ENCODE data around the gene SEPTIN5. TPM values are rescaled to one million over a fixed set of nuclear protein-coding genes. Genes with fewer than 3 reads are reported as not detected.

SEPTIN5 gene
- total RNA-seq, 1 donor from 2014 or later = 7.3 TPM

- no peak overlapping the region for H2AFZ ChIP-seq (ENCODE audit: low read depth, low read length)
- H3K4me3 Mint-ChIP-seq (ENCODE audit: unreplicated experiment) = no peak overlapping the region
- H3K27me3 Mint-ChIP-seq (ENCODE audit: low read depth, unreplicated experiment) = peaks cover 65% of the 10 kb centered on the region
Measured at GRCh38 chr22:19757140-19757984, 43.1 kb downstream of the SEPTIN5 start.

GRCh38 chr22:19757985-19758895 is 43.9 kb downstream of the SEPTIN5 start:
- Histone ChIP-seq H3K27me3 (ENCODE audit: insufficient read depth, low read length) (peaks cover 80% of the 10 kb centered on the region), H3K27ac (ENCODE audit: low read depth, low read length) (no peak overlapping the region), H3K36me3 (ENCODE audit: insufficient read depth, low read length) (no peaks in the 10 kb centered on the region), H3K4me3 (ENCODE audit: insufficient read depth, low read depth, low read length) (no peak overlapping the region), H3K4me1 (ENCODE audit: insufficient read depth, low read length) (peaks cover 6% of the 10 kb centered on the region), H3K79me2 (ENCODE audit: insufficient read depth, low read length) (no peaks in the 10 kb centered on the region), H3K4me2 (ENCODE audit: low read length) (no peak overlapping the region), H3K9ac (ENCODE audit: low read length) (no peak overlapping the region), H2AFZ (ENCODE audit: low read depth, low read length) (no peak overlapping the region), H4K20me1 (ENCODE audit: insufficient read depth, low read length) (peaks cover 26% of the 10 kb centered on the region), H3K9me3 (ENCODE audit: insufficient read depth, low read depth, low read length) (peaks cover under 1% of the 10 kb centered on the region)
- Mint-ChIP-seq H3K9me3 (ENCODE audit: unreplicated experiment) (peaks cover 15% of the 10 kb centered on the region), H3K36me3 (ENCODE audit: low read depth, unreplicated experiment) (peaks cover 5% of the 10 kb centered on the region), H3K4me1 (ENCODE audit: low read depth, unreplicated experiment) (peaks cover 5% of the 10 kb centered on the region), H3K4me3 (ENCODE audit: unreplicated experiment) (no peak overlapping the region), H3K27ac (ENCODE audit: unreplicated experiment) (peak overlapping the region; percentile 87), H3K27me3 (ENCODE audit: low read depth, unreplicated experiment) (peaks cover 63% of the 10 kb centered on the region)
- FAIRE-seq (no peak), DNase-seq (ENCODE audit: low read depth) (no peak)
- TF ChIP-seq EZH2 (IDR thresholded peaks at IDR 0.05; ENCODE audit: insufficient read depth, low read length) = no peak
- TF ChIP-seq, protein P1, sequence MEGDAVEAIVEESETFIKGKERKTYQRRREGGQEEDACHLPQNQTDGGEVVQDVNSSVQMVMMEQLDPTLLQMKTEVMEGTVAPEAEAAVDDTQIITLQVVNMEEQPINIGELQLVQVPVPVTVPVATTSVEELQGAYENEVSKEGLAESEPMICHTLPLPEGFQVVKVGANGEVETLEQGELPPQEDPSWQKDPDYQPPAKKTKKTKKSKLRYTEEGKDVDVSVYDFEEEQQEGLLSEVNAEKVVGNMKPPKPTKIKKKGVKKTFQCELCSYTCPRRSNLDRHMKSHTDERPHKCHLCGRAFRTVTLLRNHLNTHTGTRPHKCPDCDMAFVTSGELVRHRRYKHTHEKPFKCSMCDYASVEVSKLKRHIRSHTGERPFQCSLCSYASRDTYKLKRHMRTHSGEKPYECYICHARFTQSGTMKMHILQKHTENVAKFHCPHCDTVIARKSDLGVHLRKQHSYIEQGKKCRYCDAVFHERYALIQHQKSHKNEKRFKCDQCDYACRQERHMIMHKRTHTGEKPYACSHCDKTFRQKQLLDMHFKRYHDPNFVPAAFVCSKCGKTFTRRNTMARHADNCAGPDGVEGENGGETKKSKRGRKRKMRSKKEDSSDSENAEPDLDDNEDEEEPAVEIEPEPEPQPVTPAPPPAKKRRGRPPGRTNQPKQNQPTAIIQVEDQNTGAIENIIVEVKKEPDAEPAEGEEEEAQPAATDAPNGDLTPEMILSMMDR (IDR thresholded peaks at IDR 0.05; ENCODE audit: insufficient read depth, low read depth, low read length) = no peak

More at GRCh38 chr22:19757140-19757984, 43.1 kb downstream of the SEPTIN5 start:
- Mint-ChIP-seq H3K27ac (ENCODE audit: unreplicated experiment) (peak overlapping the region; percentile 87), H3K36me3 (ENCODE audit: low read depth, unreplicated experiment) (peaks cover 5% of the 10 kb centered on the region), H3K9me3 (ENCODE audit: unreplicated experiment) (peaks cover 12% of the 10 kb centered on the region), H3K4me1 (ENCODE audit: low read depth, unreplicated experiment) (peaks cover 5% of the 10 kb centered on the region)
- Histone ChIP-seq H4K20me1 (ENCODE audit: insufficient read depth, low read length) (peaks cover 23% of the 10 kb centered on the region), H3K4me1 (ENCODE audit: insufficient read depth, low read length) (peaks cover 6% of the 10 kb centered on the region), H3K9me3 (ENCODE audit: insufficient read depth, low read depth, low read length) (no peaks in the 10 kb centered on the region), H3K9ac (ENCODE audit: low read length) (no peak overlapping the region), H3K27me3 (ENCODE audit: insufficient read depth, low read length) (peaks cover 80% of the 10 kb centered on the region), H3K4me2 (ENCODE audit: low read length) (peak overlapping the region; percentile 30), H3K27ac (ENCODE audit: low read depth, low read length) (no peak overlapping the region), H3K4me3 (ENCODE audit: insufficient read depth, low read depth, low read length) (no peak overlapping the region), H3K36me3 (ENCODE audit: insufficient read depth, low read length) (no peaks in the 10 kb centered on the region), H3K79me2 (ENCODE audit: insufficient read depth, low read length) (no peaks in the 10 kb centered on the region)
- TF ChIP-seq, protein P1 (IDR thresholded peaks at IDR 0.05; ENCODE audit: insufficient read depth, low read depth, low read length) = no peak
- TF ChIP-seq EZH2 (IDR thresholded peaks at IDR 0.05; ENCODE audit: insufficient read depth, low read length) = peak; percentile 5
- FAIRE-seq = no peak
- DNase-seq (ENCODE audit: low read depth) = no peak

Data from astrocyte (in vitro differentiated cells and primary cell).